IMR-90 (cell line): Measurements from ENCODE around the gene KRTAP10-7. TPM values are rescaled to one million over a fixed set of nuclear protein-coding genes. Genes with fewer than 3 reads are reported as not detected.

ENCODE experiments used
- ATAC-seq: fragments of 200-7000 bp; cut with Tn5 transposase; 2 replicates; pipeline ENCODE4 v1.9.1; 2020; ENCODE audit warnings: low read depth, mild to moderate bottlenecking, moderate library complexity
- BruUV-seq: library from RNA; stranded (reverse); fragments of 400-500 nt; replicated peaks from 2 replicates; lab custom pipeline; 2021; lab: Mats Ljungman, UMichigan
- CTCF ChIA-PET: fragments of 300-600 bp; formaldehyde crosslinking; extraction: SDS; loops from one replicate; lab custom pipeline; 2021; ENCODE audit warnings: antibody characterized with exemption; lab: Yijun Ruan, JAX
- POLR2A ChIA-PET: fragments of 300-600 bp; sonication (Branson Sonifier 250); formaldehyde crosslinking; loops from one replicate; lab custom pipeline; 2022; ENCODE audit warnings: antibody characterized with exemption; ENCODE audit not compliant: unreplicated experiment; lab: Charles Lee
- DNase-seq: peaks from one replicate; pipeline ENCODE4 v3.0.0; 2013
- H2AFZ ChIP-seq: replicated peaks from 2 replicates; pipeline ENCODE3; 2013; ENCODE audit warnings: low read length, mild to moderate bottlenecking; ENCODE audit not compliant: poor library complexity
- H2AK5ac ChIP-seq: 2 replicates; pipeline ENCODE4 v1.6.1; 2013; ENCODE audit warnings: low read depth, low read length, inconsistent platforms
- H2AK9ac ChIP-seq: replicated peaks from 2 replicates; pipeline ENCODE3; 2013; ENCODE audit warnings: mild to moderate bottlenecking, low read depth, low read length, moderate library complexity; ENCODE audit not compliant: poor library complexity
- H2BK120ac ChIP-seq: 2 replicates; pipeline ENCODE4 v1.6.1; 2013; ENCODE audit warnings: low read depth, low read length, inconsistent platforms
- H2BK15ac ChIP-seq: 3 replicates; pipeline ENCODE4 v1.6.1; 2013; ENCODE audit warnings: low read depth, low read length, inconsistent platforms
- H2BK20ac ChIP-seq: 2 replicates; pipeline ENCODE4 v1.6.1; 2013; ENCODE audit warnings: low read depth, mild to moderate bottlenecking, inconsistent platforms, low read length, moderate library complexity
- H2BK5ac ChIP-seq: 2 replicates; pipeline ENCODE4 v1.6.1; 2013; ENCODE audit warnings: mild to moderate bottlenecking, low read depth, low read length, inconsistent platforms; ENCODE audit not compliant: poor library complexity, severe bottlenecking
- H3K14ac ChIP-seq: replicated peaks from 2 replicates; pipeline ENCODE4 v1.6.1; 2013; ENCODE audit warnings: low read depth, low read length, inconsistent platforms
- H3K18ac ChIP-seq: 2 replicates; pipeline ENCODE4 v1.6.1; 2013; ENCODE audit warnings: low read depth, low read length, control low read depth
- H3K23ac ChIP-seq: 2 replicates; pipeline ENCODE4 v1.6.1; 2013; ENCODE audit warnings: low read depth, low read length, inconsistent platforms
- H3K27ac ChIP-seq: 2 replicates; pipeline ENCODE4 v1.5.1; 2013; ENCODE audit warnings: mild to moderate bottlenecking, control low read depth, low read length; ENCODE audit not compliant: insufficient read depth
- H3K27me3 ChIP-seq: 2 replicates; pipeline ENCODE4 v1.6.1; 2013; ENCODE audit warnings: low read length; ENCODE audit not compliant: control insufficient read depth, insufficient read depth
- H3K36me3 ChIP-seq: 2 replicates; pipeline ENCODE4 v1.6.1; 2013; ENCODE audit warnings: low read length, mixed read lengths; ENCODE audit not compliant: control insufficient read depth, insufficient read depth
- H3K4ac ChIP-seq: 2 replicates; pipeline ENCODE4 v1.6.1; 2013; ENCODE audit warnings: low read depth, low read length, inconsistent platforms
- H3K4me1 ChIP-seq: 2 replicates; pipeline ENCODE4 v1.6.1; 2013; ENCODE audit warnings: low read length, mixed read lengths; ENCODE audit not compliant: control insufficient read depth, insufficient read depth
- H3K4me2 ChIP-seq: 2 replicates; pipeline ENCODE4 v1.6.1; 2013; ENCODE audit warnings: low read depth, mild to moderate bottlenecking, control low read depth, low read length, moderate library complexity
- H3K4me3 ChIP-seq: 2 replicates; pipeline ENCODE4 v1.5.1; 2013; ENCODE audit warnings: low read depth, mild to moderate bottlenecking, control low read depth, low read length, moderate library complexity; ENCODE audit not compliant: insufficient read depth
- H3K56ac ChIP-seq: 2 replicates; pipeline ENCODE4 v1.6.1; 2013; ENCODE audit warnings: low read length, inconsistent platforms; ENCODE audit not compliant: insufficient read depth; ENCODE audit errors: extremely low read depth
- H3K79me1 ChIP-seq, 2 experiments: 2 replicates each; pipeline ENCODE4 v1.6.1; 2013; ENCODE audit warnings: low read length in 2 of 2, inconsistent platforms in 1 of 2, low read depth in 1 of 2
- H3K9ac ChIP-seq: 2 replicates; pipeline ENCODE4 v1.6.1; 2013; ENCODE audit warnings: low read depth, low read length, control low read depth
- H3K9me1 ChIP-seq: 2 replicates; pipeline ENCODE4 v1.6.1; 2013; ENCODE audit warnings: low read length, inconsistent platforms; ENCODE audit not compliant: insufficient read depth
- H3K9me3 ChIP-seq: 2 replicates; pipeline ENCODE4 v1.6.1; 2013; ENCODE audit warnings: low read length; ENCODE audit not compliant: control insufficient read depth, insufficient read depth
- H4K20me1 ChIP-seq: 2 replicates; pipeline ENCODE4 v1.6.1; 2013; ENCODE audit warnings: low read length, inconsistent platforms; ENCODE audit not compliant: insufficient read depth
- H4K5ac ChIP-seq: 2 replicates; pipeline ENCODE4 v1.6.1; 2013; ENCODE audit warnings: mild to moderate bottlenecking, low read depth, low read length, control low read depth
- H4K8ac ChIP-seq, 2 experiments: 2 replicates each; pipeline ENCODE4 v1.6.1; 2013; ENCODE audit warnings: low read depth in 2 of 2, low read length in 2 of 2, control low read depth in 1 of 2, inconsistent platforms in 1 of 2
- H4K91ac ChIP-seq: 2 replicates; pipeline ENCODE4 v1.6.1; 2013; ENCODE audit warnings: low read depth, low read length, inconsistent platforms; ENCODE audit not compliant: insufficient read depth
- BHLHE40 ChIP-seq: fragments of 150-350 bp; IDR thresholded peaks from 2 replicates; pipeline ENCODE4 v1.6.1; 2016; ENCODE audit warnings: mild to moderate bottlenecking, low read depth, low read length
- CEBPB ChIP-seq: IDR thresholded peaks from 2 replicates; pipeline ENCODE4 v1.6.1; 2012; ENCODE audit warnings: low read depth, low read length, improper control_type of control experiment
- CHD1 ChIP-seq: IDR thresholded peaks from 2 replicates; pipeline ENCODE4 v1.6.1; 2012; ENCODE audit warnings: low read depth, low read length, improper control_type of control experiment
- CTCF ChIP-seq: conservative IDR thresholded peaks from 2 replicates; pipeline ENCODE4 v1.5.1; 2012; ENCODE audit warnings: mild to moderate bottlenecking, low read depth, low read length, improper control_type of control experiment
- ELK1 ChIP-seq: fragments of 150-350 bp; IDR thresholded peaks from 2 replicates; pipeline ENCODE4 v1.6.1; 2016; ENCODE audit warnings: low read depth, mild to moderate bottlenecking, low read length, moderate library complexity, borderline replicate concordance
- FOS ChIP-seq: fragments of 150-350 bp; IDR thresholded peaks from 2 replicates; pipeline ENCODE4 v1.6.1; 2016; ENCODE audit warnings: low read depth, low read length
- MAFK ChIP-seq: IDR thresholded peaks from 2 replicates; pipeline ENCODE4 v1.6.1; 2012; ENCODE audit warnings: low read depth, low read length, improper control_type of control experiment
- MAZ ChIP-seq: IDR thresholded peaks from 2 replicates; pipeline ENCODE4 v1.6.1; 2012; ENCODE audit warnings: low read depth, mild to moderate bottlenecking, low read length, improper control_type of control experiment, moderate library complexity, borderline replicate concordance
- MXI1 ChIP-seq: IDR thresholded peaks from 2 replicates; pipeline ENCODE4 v1.6.1; 2012; ENCODE audit warnings: low read depth, mild to moderate bottlenecking, low read length, moderate library complexity, borderline replicate concordance
- NFE2L2 ChIP-seq: fragments of 150-350 bp; IDR thresholded peaks from 2 replicates; pipeline ENCODE4 v1.6.1; 2016; ENCODE audit warnings: low read depth, mild to moderate bottlenecking, low read length
- POLR2A ChIP-seq: IDR thresholded peaks from 2 replicates; pipeline ENCODE4 v1.6.1; 2012; ENCODE audit warnings: mild to moderate bottlenecking, low read depth, low read length
- RAD21 ChIP-seq: IDR thresholded peaks from 2 replicates; pipeline ENCODE4 v1.6.1; 2012; ENCODE audit warnings: low read length, improper control_type of control experiment
- RCOR1 ChIP-seq: IDR thresholded peaks from 2 replicates; pipeline ENCODE4 v1.6.1; 2012; ENCODE audit warnings: mild to moderate bottlenecking, low read length, improper control_type of control experiment; ENCODE audit not compliant: insufficient replicate concordance
- RFX5 ChIP-seq: IDR thresholded peaks from 2 replicates; pipeline ENCODE4 v1.8.0; 2012; ENCODE audit warnings: low read depth, mild to moderate bottlenecking, low read length, moderate library complexity
- SMC3 ChIP-seq: fragments of 150-350 bp; IDR thresholded peaks from 2 replicates; pipeline ENCODE4 v1.6.1; 2016; ENCODE audit warnings: low read depth, mild to moderate bottlenecking, antibody characterized with exemption, low read length, moderate library complexity
- USF2 ChIP-seq: fragments of 150-350 bp; IDR thresholded peaks from 2 replicates; pipeline ENCODE4 v1.6.1; 2017; ENCODE audit warnings: mild to moderate bottlenecking, antibody characterized with exemption, low read length, low read depth
- WGBS, 2 experiments: methylation state at CpG; one replicate each; pipeline versions ENCODE4 v1.1.5 to v1.1.7; 2013; ENCODE audit warnings: missing lambda C conversion rate in 2 of 2; ENCODE audit not compliant: insufficient read length in 1 of 2; ENCODE audit errors: extremely low coverage in 2 of 2; 5-methylcytosine and 5-hydroxymethylcytosine counted together
- dilution Hi-C: fragments of 300-500 bp; cut with HindIII; formaldehyde crosslinking; loops from one replicate; pipeline ENCODE4 v1.14.3; 2018; ENCODE audit warnings: low sequenced_read_pairs; ENCODE audit not compliant: unreplicated experiment
- in situ Hi-C: fragments of 300-500 bp; cut with MboI; formaldehyde crosslinking; loops from 3 replicates; pipeline ENCODE4 v1.14.3; 2019; ENCODE audit warnings: low sequenced_read_pairs, inconsistent platforms, mixed read lengths
- intact Hi-C: fragments of 100-400 bp; cut with micrococcal nuclease; formaldehyde crosslinking; loops from 2 replicates; pipeline ENCODE4 v1.10.0; 2022
- polyA plus RNA-seq, 3 experiments: library from polyadenylated mRNA; depleted of rRNA; stranded (reverse); fragments of >200 nt; gene quantifications; 2 replicates each; pipeline ENCODE4 v1.2.3, GENCODE V29; 2012; ENCODE audit warnings: low replicate concordance in 1 of 3
- total RNA-seq: library from RNA; depleted of rRNA; stranded (reverse); fragments of >200 nt; gene quantifications from 2 replicates; pipeline ENCODE4 v1.2.3, GENCODE V29; 2012

KRTAP10-7 gene
- total and polyA plus RNA-seq, 2 of the 4 experiments (the other 2 are of a cell fraction) = not detected

- H3K36me3 ChIP-seq = no peaks in the 10 kb centered on the region
- in situ Hi-C loops (no loop called here), dilution Hi-C loops (no loop called here), intact Hi-C loops (no loop called here)
- no peaks in the 10 kb centered on the region for H4K20me1 ChIP-seq
- no peak overlapping the region for H3K56ac ChIP-seq
- 75% methylated on average over 11 of the region's 26 CpGs; no CpG with 5 or more reads in 1 of the 2 experiments for WGBS, 2 experiments
- H3K14ac ChIP-seq = no peak overlapping the region
- no peaks in the 10 kb centered on the region for H3K79me1 ChIP-seq
- H3K9ac ChIP-seq = no peak overlapping the region
- peaks cover 13% of the 10 kb centered on the region for H3K9me3 ChIP-seq
- no peaks in the 10 kb centered on the region for H3K9me1 ChIP-seq
- H2BK20ac ChIP-seq = no peak overlapping the region
- H2AFZ ChIP-seq = no peak overlapping the region
- no peak overlapping the region for H3K4me3 ChIP-seq
- no peak overlapping the region for H3K23ac ChIP-seq
- no peak overlapping the region for H2AK9ac ChIP-seq
- H3K4me2 ChIP-seq = no peak overlapping the region
- no peak overlapping the region for H4K5ac ChIP-seq
- H2BK15ac ChIP-seq = no peak overlapping the region
- no TSS peak for BruUV-seq
- no peak overlapping the region for H4K8ac ChIP-seq
- H4K91ac ChIP-seq = no peak overlapping the region
- no peak for DNase-seq
- no peak for TF ChIP-seq CTCF
- no peak for TF ChIP-seq MAZ
- no peak for TF ChIP-seq BHLHE40
- TF ChIP-seq SMC3 = no peak
- no peak for TF ChIP-seq CHD1
- TF ChIP-seq USF2 = no peak
- no peak for TF ChIP-seq FOS
- TF ChIP-seq POLR2A = no peak
- no peak for TF ChIP-seq ELK1
- no peak for TF ChIP-seq RCOR1
- no peak for TF ChIP-seq CEBPB
- no peak for TF ChIP-seq NFE2L2
- TF ChIP-seq RFX5 = no peak
- no peak for TF ChIP-seq RAD21
- TF ChIP-seq MXI1 = no peak
- no peak for TF ChIP-seq MAFK
- H3K4me1 ChIP-seq = no peaks in the 10 kb centered on the region
- H2BK120ac ChIP-seq = no peak overlapping the region
- H3K27me3 ChIP-seq = peaks cover 3% of the 10 kb centered on the region; the same call in 1 of the 2 replicates
- CTCF ChIA-PET = no interaction called here
- no peak overlapping the region for H2BK5ac ChIP-seq
- H3K4ac ChIP-seq = no peak overlapping the region
- H2AK5ac ChIP-seq = no peak overlapping the region
- no peak overlapping the region for H3K18ac ChIP-seq
- ATAC-seq = no peak
- no peak overlapping the region for H3K27ac ChIP-seq
- POLR2A ChIA-PET = no interaction called here
These were observed 13.2 kb downstream of the KRTAP10-7 start for GRCh38 chr21:44613386-44614155.
